Karpas-422 (cell line): ENCODE results near the gene PIEZO1. TPM values are rescaled to one million over a fixed set of nuclear protein-coding genes. Genes with fewer than 3 reads are reported as not detected.
A peak's percentile ranks its signal among the peaks of the same experiment; 100 is the strongest.

Source experiments
- DNase-seq: peaks from one replicate; pipeline ENCODE4 v3.0.0-alpha.2; 2015
- H2AFZ ChIP-seq: fragments of 200-600 bp; sonication (generic); 2 replicates; pipeline ENCODE4 v1.6.1; 2014; ENCODE audit warnings: antibody characterized with exemption, low read length, mixed read lengths
- H3K27ac ChIP-seq: fragments of 200-600 bp; sonication (generic); 2 replicates; pipeline ENCODE4 v1.5.1; 2014; ENCODE audit warnings: mild to moderate bottlenecking, low read length, moderate library complexity
- H3K27me3 ChIP-seq: fragments of 200-600 bp; sonication (generic); 2 replicates; pipeline ENCODE4 v1.6.1; 2014; ENCODE audit warnings: low read length, mixed read lengths
- H3K36me3 ChIP-seq: fragments of 200-600 bp; sonication (generic); 2 replicates; pipeline ENCODE4 v1.6.1; 2014; ENCODE audit warnings: low read length, mixed read lengths; ENCODE audit not compliant: insufficient read depth
- H3K4me1 ChIP-seq: fragments of 200-600 bp; sonication (generic); 2 replicates; pipeline ENCODE4 v1.6.1; 2014; ENCODE audit warnings: mild to moderate bottlenecking, low read length, mixed read lengths
- H3K4me2 ChIP-seq: fragments of 200-600 bp; sonication (generic); 2 replicates; pipeline ENCODE4 v1.6.1; 2014; ENCODE audit warnings: low read length, low read depth, mild to moderate bottlenecking; ENCODE audit not compliant: poor library complexity, severe bottlenecking
- H3K4me3 ChIP-seq: fragments of 200-600 bp; sonication (generic); 2 replicates; pipeline ENCODE4 v1.5.1; 2014; ENCODE audit warnings: mild to moderate bottlenecking, antibody characterized with exemption, low read length, mixed read lengths
- H3K79me2 ChIP-seq: fragments of 200-600 bp; sonication (generic); 2 replicates; pipeline ENCODE4 v1.6.1; 2014; ENCODE audit warnings: mild to moderate bottlenecking, low read length, mixed read lengths
- H3K9ac ChIP-seq: fragments of 200-600 bp; sonication (generic); 2 replicates; pipeline ENCODE4 v1.6.0; 2014; ENCODE audit warnings: low read length
- H3K9me2 ChIP-seq: fragments of 200-600 bp; sonication (generic), shearing (Covaris generic); replicated peaks from 2 replicates; pipeline ENCODE4 v1.6.0; 2014; ENCODE audit warnings: mild to moderate bottlenecking, low read length, moderate library complexity; ENCODE audit not compliant: insufficient read depth
- H3K9me3 ChIP-seq: fragments of 300-700, 200-600 bp; sonication (generic); 2 replicates; pipeline ENCODE4 v1.6.1; 2014; ENCODE audit warnings: low read length, mixed read lengths
- H4K20me1 ChIP-seq: fragments of 200-600 bp; sonication (generic); 2 replicates; pipeline ENCODE4 v1.6.1; 2014; ENCODE audit warnings: mild to moderate bottlenecking, antibody characterized with exemption, low read length, low read depth; ENCODE audit not compliant: insufficient read depth
- total RNA-seq: library from RNA; depleted of rRNA; stranded (reverse); fragments of >200 nt; shearing (Covaris generic); gene quantifications from 2 replicates; pipeline ENCODE4 v1.2.3, GENCODE V29; 2014; ENCODE audit warnings: low replicate concordance

The PIEZO1 gene
- total RNA-seq, 1 experiment from 2014 or later = 1.8 TPM

DNA sequence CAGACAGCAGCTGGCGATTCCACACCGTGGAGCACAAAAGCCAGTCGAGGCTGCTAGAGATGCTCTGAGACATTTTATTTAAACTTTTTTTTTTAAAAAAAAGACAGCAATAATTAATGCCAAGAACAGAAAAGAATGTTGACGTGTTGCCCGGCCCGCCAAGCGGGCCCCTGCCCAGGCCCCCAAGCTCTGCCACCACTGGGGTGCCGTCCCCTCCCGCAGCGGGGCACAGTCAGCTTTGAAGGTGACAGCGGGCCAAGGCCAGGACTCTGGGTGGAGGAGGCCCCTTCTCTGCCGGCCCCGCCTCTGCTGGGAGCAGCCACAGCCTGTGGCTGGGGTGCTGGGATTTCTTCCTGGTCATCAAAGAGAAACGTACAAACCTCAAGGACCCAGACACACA, 88.6 kb downstream of the PIEZO1 start:
- H3K79me2 ChIP-seq = 0 out of 2 replicates have a peak, but pooled peaks cover 2% of the 10 kb centered on the region
- no peak overlapping the region for H3K9ac ChIP-seq
- no peak for DNase-seq
- no peaks in the 10 kb centered on the region for H3K9me2 ChIP-seq
- no peaks in the 10 kb centered on the region for H3K36me3 ChIP-seq
- H3K27me3 ChIP-seq = no peaks in the 10 kb centered on the region
- no peak overlapping the region for H3K27ac ChIP-seq
- H3K4me3 ChIP-seq = no peak overlapping the region
- H3K4me2 ChIP-seq = no peak overlapping the region
- H2AFZ ChIP-seq = no peak overlapping the region
- H4K20me1 ChIP-seq = no peaks in the 10 kb centered on the region
- H3K4me1 ChIP-seq = peaks cover 15% of the 10 kb centered on the region
- H3K9me3 ChIP-seq = no peaks in the 10 kb centered on the region

DNA sequence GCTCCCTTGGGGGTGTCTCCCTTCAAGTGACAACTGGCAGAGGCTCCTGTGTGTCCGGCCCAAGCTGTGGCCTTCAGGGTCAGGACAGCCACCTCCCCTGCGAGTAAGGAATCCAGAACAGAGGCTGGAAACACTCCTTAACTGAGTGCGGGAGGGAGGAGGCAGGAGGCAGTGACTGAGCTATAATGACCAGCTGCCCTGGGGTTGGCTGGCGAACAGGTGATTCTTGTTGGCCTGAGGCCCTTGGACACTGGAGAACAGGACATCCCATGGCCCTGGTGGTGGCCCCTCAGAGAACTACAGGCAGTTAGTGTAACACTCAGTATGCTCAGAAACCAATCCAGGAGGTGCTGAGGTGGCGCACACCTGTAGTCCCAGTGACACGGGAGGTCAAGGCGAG, 89.3 kb downstream of the PIEZO1 start:
- Histone ChIP-seq H3K9me3 (no peaks in the 10 kb centered on the region), H3K79me2 (no peaks in the 10 kb centered on the region), H3K27ac (no peak overlapping the region), H3K9me2 (no peaks in the 10 kb centered on the region), H2AFZ (no peak overlapping the region), H3K4me2 (no peak overlapping the region), H3K4me3 (no peak overlapping the region), H3K27me3 (no peaks in the 10 kb centered on the region), H4K20me1 (no peaks in the 10 kb centered on the region), H3K4me1 (peaks cover 8% of the 10 kb centered on the region), H3K9ac (no peak overlapping the region), H3K36me3 (no peaks in the 10 kb centered on the region)
- DNase-seq = no peak

DNA sequence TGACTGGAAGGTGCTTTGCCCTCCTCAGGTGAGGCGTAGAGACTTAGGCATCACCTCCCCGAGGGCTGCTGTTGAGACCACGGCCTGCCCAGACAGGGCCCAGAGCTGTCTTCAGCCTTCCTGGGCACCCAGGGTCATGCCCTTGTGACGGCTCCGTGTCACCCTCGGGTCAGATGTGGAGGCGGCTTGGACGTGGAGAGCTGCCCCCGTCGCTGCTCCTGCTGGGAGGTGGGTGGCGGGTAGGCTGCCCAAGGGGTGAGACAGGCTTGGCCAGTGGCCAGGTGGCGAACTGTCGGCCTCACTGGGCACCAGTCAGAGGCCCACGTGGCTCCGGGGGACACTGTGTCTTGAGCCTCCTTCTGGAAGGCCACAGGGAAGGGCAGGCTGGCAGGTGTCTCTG, 89.8 kb downstream of the PIEZO1 start:
- no peaks in the 10 kb centered on the region for H4K20me1 ChIP-seq
- H3K9me3 ChIP-seq = no peaks in the 10 kb centered on the region

DNA sequence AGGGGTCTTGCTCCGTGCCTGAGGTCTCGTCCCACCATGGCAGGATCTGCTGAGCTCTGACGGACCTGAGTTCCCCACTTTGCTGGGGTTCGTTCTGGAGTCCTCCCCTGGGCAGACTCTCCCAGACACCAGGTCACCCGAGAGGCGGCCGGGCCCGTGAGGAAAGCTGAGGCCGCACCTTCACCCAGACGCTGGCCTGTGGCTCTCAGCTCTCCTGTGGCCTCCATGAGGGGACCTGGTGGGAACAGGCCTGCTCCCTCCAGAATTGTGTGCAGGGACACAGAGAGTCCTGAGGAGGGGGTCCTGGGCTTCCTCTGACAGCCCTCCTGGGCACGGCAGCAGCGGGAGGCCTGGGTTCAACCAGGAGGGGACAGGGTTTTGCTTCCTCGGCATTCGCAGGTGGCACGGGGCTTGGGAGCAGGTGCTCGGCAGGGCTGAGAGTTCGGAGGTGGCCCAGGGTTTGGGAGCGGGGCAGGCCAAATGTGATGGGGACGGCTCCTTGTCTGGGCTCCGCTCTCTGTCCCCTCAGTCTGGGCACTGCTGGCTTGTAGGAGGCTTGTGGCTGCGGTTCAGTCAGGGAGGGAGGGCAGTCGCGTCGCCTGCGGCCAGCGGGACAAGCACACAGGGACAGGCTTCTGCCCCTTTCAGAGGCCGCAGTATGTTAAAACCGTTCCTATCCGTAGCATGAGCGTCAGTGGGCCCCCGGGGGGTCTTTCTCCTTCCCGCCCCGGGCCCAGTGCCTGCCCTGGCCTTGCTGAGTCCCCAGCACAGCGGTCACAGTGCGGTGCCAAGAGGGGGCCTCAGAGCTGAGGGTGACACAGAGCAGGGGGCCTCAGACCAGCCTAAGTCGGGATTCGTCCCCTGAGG, 90.6 kb downstream of the PIEZO1 start:
- Histone ChIP-seq H3K27me3 (no peaks in the 10 kb centered on the region), H3K79me2 (no peaks in the 10 kb centered on the region), H3K4me3 (no peak overlapping the region), H3K36me3 (no peaks in the 10 kb centered on the region), H3K9me3 (no peaks in the 10 kb centered on the region), H2AFZ (no peak overlapping the region), H3K9ac (no peak overlapping the region), H3K9me2 (no peaks in the 10 kb centered on the region), H3K4me1 (no peaks in the 10 kb centered on the region), H4K20me1 (no peaks in the 10 kb centered on the region), H3K4me2 (no peak overlapping the region), H3K27ac (no peak overlapping the region)
- no peak for DNase-seq

More for the DNA sequence above, 89.8 kb downstream of the PIEZO1 start:
- Histone ChIP-seq H3K4me1 (peaks cover 3% of the 10 kb centered on the region), H3K27me3 (no peaks in the 10 kb centered on the region), H3K36me3 (no peaks in the 10 kb centered on the region), H3K9me2 (no peaks in the 10 kb centered on the region), H3K4me3 (no peak overlapping the region), H3K4me2 (no peak overlapping the region), H3K79me2 (no peaks in the 10 kb centered on the region), H3K9ac (no peak overlapping the region), H2AFZ (no peak overlapping the region), H3K27ac (no peak overlapping the region)
- DNase-seq = no peak

DNA sequence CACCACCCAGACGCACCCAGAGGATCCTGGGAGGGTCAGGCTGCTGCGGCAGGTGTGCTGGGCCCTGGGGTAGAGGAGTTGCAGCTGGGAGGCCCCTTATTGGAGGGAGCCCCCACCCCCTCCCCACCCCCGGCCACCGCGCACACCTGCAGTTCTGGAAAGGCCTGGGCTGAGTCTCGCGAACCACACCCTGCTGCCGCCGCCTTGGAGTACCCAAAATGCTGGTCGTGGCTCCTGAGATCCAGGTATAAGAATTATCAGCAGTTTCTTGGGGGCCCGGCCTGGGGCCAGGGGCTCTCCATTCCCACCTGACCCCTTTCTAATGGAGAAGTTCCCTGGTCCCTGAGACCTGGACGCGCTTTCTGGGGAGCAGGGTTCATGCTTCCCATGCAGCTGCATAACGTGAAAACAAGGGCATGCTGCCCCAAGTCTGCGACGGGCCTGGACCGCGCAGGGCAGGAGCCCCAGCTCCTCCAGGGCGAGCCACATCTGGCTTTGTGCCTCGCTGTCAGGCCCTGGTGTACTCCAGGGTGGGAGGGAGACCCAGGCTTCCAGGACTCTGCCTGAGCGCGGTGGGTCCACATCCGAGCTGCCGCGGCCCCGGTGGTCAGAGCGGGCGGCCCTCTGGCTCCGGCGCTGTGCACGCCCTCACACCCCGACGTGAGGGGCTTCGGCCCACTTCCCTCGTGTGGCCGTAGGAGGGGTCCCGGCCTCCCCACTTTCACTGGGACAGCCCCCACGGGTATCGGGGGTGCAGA, 91.4 kb downstream of the PIEZO1 start:
- H3K79me2 ChIP-seq = no peaks in the 10 kb centered on the region
- no peaks in the 10 kb centered on the region for H3K27me3 ChIP-seq
- H3K36me3 ChIP-seq = no peaks in the 10 kb centered on the region
- no peaks in the 10 kb centered on the region for H4K20me1 ChIP-seq
- no peaks in the 10 kb centered on the region for H3K4me1 ChIP-seq
- no peak overlapping the region for H3K4me2 ChIP-seq
- no peak overlapping the region for H3K27ac ChIP-seq
- H3K9me2 ChIP-seq = no peaks in the 10 kb centered on the region
- H3K9me3 ChIP-seq = no peaks in the 10 kb centered on the region
- H3K4me3 ChIP-seq = no peak overlapping the region
- no peak for DNase-seq
- no peak overlapping the region for H2AFZ ChIP-seq
- H3K9ac ChIP-seq = no peak overlapping the region

DNA sequence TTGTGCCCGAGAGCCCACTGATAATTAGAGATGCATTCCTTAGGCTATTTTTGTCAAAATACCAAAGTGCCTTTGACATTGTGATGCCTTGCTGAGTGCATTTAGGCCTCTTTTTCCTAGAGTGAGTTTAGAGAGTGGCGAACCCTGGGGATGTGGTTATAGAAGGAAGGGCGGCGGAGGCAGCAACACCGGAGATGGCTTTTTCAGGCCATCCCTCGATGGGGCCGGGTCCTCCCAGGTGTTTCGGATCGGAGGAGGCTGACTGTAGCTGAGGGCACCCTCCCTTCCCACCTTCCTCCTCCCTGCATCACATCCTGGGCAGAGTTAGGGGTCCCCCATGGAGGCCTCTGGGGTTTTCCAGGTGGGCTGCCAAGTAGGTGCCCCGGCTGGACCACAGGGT, 92.2 kb downstream of the PIEZO1 start:
- Histone ChIP-seq H3K27me3 (no peaks in the 10 kb centered on the region), H3K4me2 (no peak overlapping the region), H2AFZ (no peak overlapping the region), H4K20me1 (no peaks in the 10 kb centered on the region), H3K4me1 (no peaks in the 10 kb centered on the region), H3K9ac (no peak overlapping the region), H3K9me3 (no peaks in the 10 kb centered on the region), H3K9me2 (no peaks in the 10 kb centered on the region), H3K4me3 (no peak overlapping the region), H3K79me2 (no peaks in the 10 kb centered on the region), H3K27ac (no peak overlapping the region), H3K36me3 (no peaks in the 10 kb centered on the region)
- DNase-seq = no peak

GRCh38 chr16:88691924-88692560, 93.0 kb downstream of the PIEZO1 start:
- Histone ChIP-seq H3K4me3 (no peak overlapping the region), H3K9me2 (no peaks in the 10 kb centered on the region), H3K9me3 (no peaks in the 10 kb centered on the region), H3K27ac (no peak overlapping the region), H3K27me3 (no peaks in the 10 kb centered on the region), H2AFZ (no peak overlapping the region), H3K4me1 (no peaks in the 10 kb centered on the region), H3K9ac (no peak overlapping the region), H3K79me2 (no peaks in the 10 kb centered on the region), H3K4me2 (no peak overlapping the region), H4K20me1 (no peaks in the 10 kb centered on the region), H3K36me3 (no peaks in the 10 kb centered on the region)
- DNase-seq = peak; percentile 50
